Measurements from ENCODE around the gene TNFRSF19.

- TF ChIP-seq PKNOX1 (IDR thresholded peaks at IDR 0.05) (no peak), BHLHE40 (IDR thresholded peaks at IDR 0.05; ENCODE audit: borderline replicate concordance) (no peak), ZNF384 (IDR thresholded peaks at IDR 0.05) (no peak), FOXM1 (IDR thresholded peaks at IDR 0.05; ENCODE audit: borderline replicate concordance) (no peak), SP1 (IDR thresholded peaks at IDR 0.05) (no peak), SUZ12 (IDR thresholded peaks at IDR 0.05) (no peak), FOXA1 (IDR thresholded peaks at IDR 0.05) (no peak), LEF1 (IDR thresholded peaks at IDR 0.05; ENCODE audit: borderline replicate concordance) (no peak)
Measured at GRCh38 chr13:23570921-23571315, 706 bp downstream of the TNFRSF19 start.
